B cell (primary cell): ENCODE data around the gene ATP7B. TPM values are rescaled to one million over a fixed set of nuclear protein-coding genes. Genes with fewer than 3 reads are reported as not detected.

Source experiments
- ATAC-seq: fragments of 200-7000 bp; cut with Tn5 transposase; one replicate; pipeline ENCODE4 v1.10.0; 2021; ENCODE audit warnings: low read depth, mild to moderate bottlenecking, moderate number of reproducible peaks, moderate library complexity
- CTCF ChIA-PET: fragments of 350-600 bp; sonication (Branson Sonifier 250); formaldehyde crosslinking; loops from one replicate; lab custom pipeline; 2021; ENCODE audit warnings: antibody characterized with exemption, inconsistent platforms; lab: Charles Lee
- POLR2A ChIA-PET: fragments of 350-600 bp; sonication (Branson Sonifier 250); formaldehyde crosslinking; loops from one replicate; lab custom pipeline; 2021; ENCODE audit warnings: antibody characterized with exemption; lab: Charles Lee
- DNase-seq: peaks from one replicate; pipeline ENCODE4 v3.0.0; 2013
- H2AFZ ChIP-seq: 2 replicates; pipeline ENCODE4 v1.6.1; 2012; ENCODE audit warnings: mild to moderate bottlenecking, low read depth, low read length; ENCODE audit not compliant: insufficient read depth, poor library complexity, severe bottlenecking
- H3K27ac ChIP-seq, 2 donors: 1 replicate in 1 of 2; 2 replicates in 1 of 2; pipeline ENCODE4 v1.5.1; 2012 to 2013; ENCODE audit warnings: low read length in 2 of 2, mild to moderate bottlenecking in 2 of 2, moderate library complexity in 1 of 2
- H3K27me3 ChIP-seq, 4 experiments: fragments of 200-600 bp in 1 of 4; sonication (generic) in 1 of 4; replicated peaks in 1 of 4; 1 replicate in 2 of 4; 2 replicates in 2 of 4; pipeline versions ENCODE4 v1.6.1 to v1.7.0; 2013 to 2016; ENCODE audit warnings: low read length in 3 of 4, mild to moderate bottlenecking in 2 of 4, mixed read lengths in 1 of 4, moderate library complexity in 1 of 4; ENCODE audit not compliant: insufficient read depth in 4 of 4, control insufficient read depth in 3 of 4; ENCODE audit errors: control extremely low read depth in 1 of 4
- H3K36me3 ChIP-seq, 2 experiments: replicated peaks in 1 of 2; 1 replicate in 1 of 2; 2 replicates in 1 of 2; pipeline versions ENCODE4 v1.6.1 to v1.7.1; 2013; ENCODE audit warnings: low read length in 1 of 2; ENCODE audit not compliant: insufficient read depth in 2 of 2, control insufficient read depth in 1 of 2; ENCODE audit errors: control extremely low read depth in 1 of 2, extremely low read depth in 1 of 2
- H3K4me1 ChIP-seq, 2 donors: fragments of 200-600 bp in 1 of 2; sonication (generic) in 1 of 2; 1 replicate in 1 of 2; 2 replicates in 1 of 2; pipeline versions ENCODE4 v1.5.1 to v1.6.1; 2013 to 2017; ENCODE audit warnings: low read length in 2 of 2; ENCODE audit not compliant: control insufficient read depth in 2 of 2, insufficient read depth in 2 of 2
- H3K4me2 ChIP-seq: replicated peaks from 2 replicates; pipeline ENCODE3; 2012; ENCODE audit warnings: mild to moderate bottlenecking, low read depth, low read length; ENCODE audit not compliant: poor library complexity, severe bottlenecking
- H3K4me3 ChIP-seq, 5 experiments: fragments of 200-600 bp in 1 of 5; sonication (generic) in 1 of 5; 1 replicate in 3 of 5; 2 replicates in 2 of 5; pipeline versions ENCODE4 v1.5.1 to v1.7.0; 2011 to 2016; ENCODE audit warnings: low read length in 4 of 5, mild to moderate bottlenecking in 4 of 5, low read depth in 2 of 5, control low read depth in 1 of 5, moderate library complexity in 1 of 5; ENCODE audit not compliant: insufficient read depth in 1 of 5; ENCODE audit errors: control extremely low read depth in 1 of 5, extremely low read depth in 1 of 5
- H3K79me2 ChIP-seq: fragments of 200-600 bp; sonication (generic); one replicate; pipeline ENCODE4 v1.6.0; 2016; ENCODE audit warnings: low read length; ENCODE audit not compliant: control insufficient read depth, insufficient read depth
- H3K9ac ChIP-seq: fragments of 200-600 bp; sonication (generic); 2 replicates; pipeline ENCODE4 v1.6.1; 2017; ENCODE audit warnings: mild to moderate bottlenecking, low read length, moderate library complexity
- H3K9me3 ChIP-seq, 3 donors: one replicate each; pipeline versions ENCODE4 v1.6.1 to v1.7.1; 2013; ENCODE audit warnings: low read length in 2 of 3; ENCODE audit not compliant: control insufficient read depth in 2 of 3, insufficient read depth in 1 of 3; ENCODE audit errors: control extremely low read depth in 1 of 3
- H4K20me1 ChIP-seq: 2 replicates; pipeline ENCODE4 v1.6.0; 2012; ENCODE audit warnings: mild to moderate bottlenecking, low read length; ENCODE audit not compliant: insufficient read depth, control insufficient read depth, poor library complexity, severe bottlenecking
- H3K27ac Mint-ChIP-seq: one replicate; pipeline ENCODE4 v1.8.0; 2021; ENCODE audit warnings: mixed read lengths
- H3K27me3 Mint-ChIP-seq: one replicate; pipeline ENCODE4 v1.8.0; 2021; ENCODE audit warnings: mixed read lengths
- H3K4me1 Mint-ChIP-seq: one replicate; pipeline ENCODE4 v1.8.0; 2021; ENCODE audit warnings: mixed read lengths
- H3K4me3 Mint-ChIP-seq: one replicate; pipeline ENCODE4 v1.8.0; 2021; ENCODE audit warnings: mixed read lengths
- H3K9me3 Mint-ChIP-seq: one replicate; pipeline ENCODE4 v1.8.0; 2022; ENCODE audit warnings: mixed read lengths; ENCODE audit not compliant: insufficient read depth
- EZH2 ChIP-seq: IDR thresholded peaks from 2 replicates; pipeline ENCODE4 v1.6.1; 2012; ENCODE audit warnings: borderline replicate concordance, low read depth, mild to moderate bottlenecking, moderate library complexity, low read length; ENCODE audit not compliant: insufficient read depth, poor library complexity, severe bottlenecking
- WGBS: methylation state at CpG from one replicate; pipeline ENCODE4 v1.1.5; 2013; ENCODE audit warnings: missing lambda C conversion rate; ENCODE audit not compliant: insufficient coverage; 5-methylcytosine and 5-hydroxymethylcytosine counted together
- intact Hi-C: fragments of 100-400 bp; cut with micrococcal nuclease; formaldehyde crosslinking; loops from one replicate; pipeline ENCODE4 v1.10.0; 2022
- polyA plus RNA-seq: library from polyadenylated mRNA; depleted of rRNA; stranded (reverse); fragments of >200 nt; gene quantifications from 2 replicates; pipeline ENCODE4 v1.2.3, GENCODE V29; 2012
- total RNA-seq, 2 donors: library from RNA; stranded (reverse); fragments of 120-200 nt in 1 of 2; gene quantifications; 1 replicate in 1 of 2; 2 replicates in 1 of 2; pipeline versions ENCODE4 v1.2.3 to v1.2.4, GENCODE V29; 2013 to 2022
- TF ChIP-seq, protein P1 (sequence below): fragments of 200-600 bp; IDR thresholded peaks from one replicate; pipeline ENCODE4 v1.8.0; 2022; ENCODE audit warnings: antibody characterized with exemption, mild to moderate bottlenecking

The ATP7B gene
- total and polyA plus RNA-seq, 2 donors (not counting 1 experiment from before 2014, with no cell fraction given), result 0.10 to 0.91 TPM

DNA sequence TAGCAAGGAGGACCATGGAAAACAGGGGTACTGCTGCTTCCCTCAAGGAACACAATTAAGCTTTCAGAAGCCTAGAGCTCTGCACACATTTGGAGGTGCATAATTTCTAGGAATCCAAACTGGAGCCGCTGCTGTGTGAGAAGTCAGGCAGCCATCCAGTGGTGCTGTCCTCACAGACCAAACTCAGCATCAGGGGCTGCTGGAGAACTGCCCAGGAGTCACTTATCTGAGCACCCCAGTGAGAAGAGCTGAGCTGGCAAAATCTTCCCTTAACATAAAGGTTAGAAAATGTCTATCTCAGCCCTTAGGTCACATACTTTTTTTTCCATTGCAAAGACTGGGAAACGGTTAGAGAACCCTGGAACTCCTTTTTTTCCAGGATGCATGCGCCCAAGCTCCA lies 72.8 kb downstream of the ATP7B start:
- intact Hi-C loops, result no loop called here
- no peak for ATAC-seq
- H3K9me3 Mint-ChIP-seq, result no peaks in the 10 kb centered on the region

More for the DNA sequence above, 72.8 kb downstream of the ATP7B start:
- ChIA-PET POLR2A (no interaction called here), CTCF (interaction anchor here (2.7 kb wide), 1 partner anchor 263 kb away, joined by 7 read pairs; no protein-coding TSS in a partner anchor)
- no peaks in the 10 kb centered on the region for H3K4me1 ChIP-seq
- no peak for DNase-seq
- H3K4me2 ChIP-seq, result no peak overlapping the region
- 92% methylated on average over 3 of the region's 3 CpGs for WGBS
- no peak overlapping the region for H3K4me3 Mint-ChIP-seq
- no peaks in the 10 kb centered on the region for H3K79me2 ChIP-seq
- H2AFZ ChIP-seq, result no peak overlapping the region
- H3K27me3 ChIP-seq, result no peaks in the 10 kb centered on the region
- TF ChIP-seq, protein P1, sequence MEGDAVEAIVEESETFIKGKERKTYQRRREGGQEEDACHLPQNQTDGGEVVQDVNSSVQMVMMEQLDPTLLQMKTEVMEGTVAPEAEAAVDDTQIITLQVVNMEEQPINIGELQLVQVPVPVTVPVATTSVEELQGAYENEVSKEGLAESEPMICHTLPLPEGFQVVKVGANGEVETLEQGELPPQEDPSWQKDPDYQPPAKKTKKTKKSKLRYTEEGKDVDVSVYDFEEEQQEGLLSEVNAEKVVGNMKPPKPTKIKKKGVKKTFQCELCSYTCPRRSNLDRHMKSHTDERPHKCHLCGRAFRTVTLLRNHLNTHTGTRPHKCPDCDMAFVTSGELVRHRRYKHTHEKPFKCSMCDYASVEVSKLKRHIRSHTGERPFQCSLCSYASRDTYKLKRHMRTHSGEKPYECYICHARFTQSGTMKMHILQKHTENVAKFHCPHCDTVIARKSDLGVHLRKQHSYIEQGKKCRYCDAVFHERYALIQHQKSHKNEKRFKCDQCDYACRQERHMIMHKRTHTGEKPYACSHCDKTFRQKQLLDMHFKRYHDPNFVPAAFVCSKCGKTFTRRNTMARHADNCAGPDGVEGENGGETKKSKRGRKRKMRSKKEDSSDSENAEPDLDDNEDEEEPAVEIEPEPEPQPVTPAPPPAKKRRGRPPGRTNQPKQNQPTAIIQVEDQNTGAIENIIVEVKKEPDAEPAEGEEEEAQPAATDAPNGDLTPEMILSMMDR, result no peak
- no peak for TF ChIP-seq EZH2
- H3K27ac ChIP-seq, result no peak overlapping the region
- H3K27me3 Mint-ChIP-seq, result peaks cover 16% of the 10 kb centered on the region
- peaks cover 2% of the 10 kb centered on the region for H3K4me1 Mint-ChIP-seq
- H3K9ac ChIP-seq, result no peak overlapping the region
- H3K4me3 ChIP-seq, result no peak overlapping the region
- no peaks in the 10 kb centered on the region for H3K9me3 ChIP-seq
- no peaks in the 10 kb centered on the region for H4K20me1 ChIP-seq
- no peaks in the 10 kb centered on the region for H3K36me3 ChIP-seq
- H3K27ac Mint-ChIP-seq, result no peak overlapping the region
